AG20443 (cell line): ENCODE data around the gene OR11A1.

Source experiments
- DNase-seq: peaks from one replicate; pipeline ENCODE4 v3.0.0; 2012; ENCODE audit warnings: low spot score, mixed read lengths

The OR11A1 gene

GRCh38 chr6:29456971-29457370, at the start of gene OR11A1, which contains the start of gene OR2H1:
Gene OR11A1 (minus strand): TSS chr6:29457071. CDS start chr6:29427641, 29,430 bp downstream.
Gene OR2H1 (plus strand): TSS chr6:29457155. CDS start chr6:29461770, 4,615 bp downstream.
- DNase-seq, result no peak

- DNase-seq, result no peak
Observed at GRCh38 chr6:29506446-29507067, 49.7 kb upstream of the OR11A1 start.

GRCh38 chr6:29505808-29506207, 48.9 kb upstream of the OR11A1 start:
- DNase-seq, result no peak

GRCh38 chr6:29504961-29505360, 48.1 kb upstream of the OR11A1 start:
- no peak for DNase-seq

GRCh38 chr6:29502597-29502996, 45.7 kb upstream of the OR11A1 start:
- DNase-seq, result no peak

- no peak for DNase-seq
Observed at GRCh38 chr6:29502181-29502580, 45.3 kb upstream of the OR11A1 start.

GRCh38 chr6:29501106-29501505, 44.2 kb upstream of the OR11A1 start:
- DNase-seq, result no peak

GRCh38 chr6:29500594-29500993, 43.7 kb upstream of the OR11A1 start:
- DNase-seq, result no peak

GRCh38 chr6:29499704-29500103, 42.8 kb upstream of the OR11A1 start:
- DNase-seq, result no peak

- DNase-seq, result no peak
Observed at GRCh38 chr6:29496961-29497360, 40.1 kb upstream of the OR11A1 start.

- no peak for DNase-seq
Observed at GRCh38 chr6:29495571-29495970, 38.7 kb upstream of the OR11A1 start.

GRCh38 chr6:29494131-29494530, 37.3 kb upstream of the OR11A1 start:
- no peak for DNase-seq

GRCh38 chr6:29493261-29493660, 36.4 kb upstream of the OR11A1 start:
- DNase-seq, result no peak

- DNase-seq, result no peak
Observed at GRCh38 chr6:29491574-29491973, 34.7 kb upstream of the OR11A1 start.

- DNase-seq, result no peak
Observed at GRCh38 chr6:29490552-29490951, 33.7 kb upstream of the OR11A1 start.

- no peak for DNase-seq
Observed at GRCh38 chr6:29490055-29490454, 33.2 kb upstream of the OR11A1 start.

GRCh38 chr6:29489286-29489685, 32.4 kb upstream of the OR11A1 start:
- no peak for DNase-seq

- DNase-seq, result no peak
Observed at GRCh38 chr6:29488874-29489273, 32.0 kb upstream of the OR11A1 start.

GRCh38 chr6:29487660-29488059, 30.8 kb upstream of the OR11A1 start, which contains the start of gene MAS1L:
Gene MAS1L (minus strand): TSS chr6:29487956. CDS start chr6:29487902, 54 bp downstream.
- DNase-seq, result no peak

GRCh38 chr6:29487131-29487530, 30.3 kb upstream of the OR11A1 start:
- no peak for DNase-seq

GRCh38 chr6:29486577-29486976, 29.7 kb upstream of the OR11A1 start:
- no peak for DNase-seq

- DNase-seq, result no peak
Observed at GRCh38 chr6:29483735-29484134, 26.9 kb upstream of the OR11A1 start.

GRCh38 chr6:29483186-29483585, 26.3 kb upstream of the OR11A1 start:
- no peak for DNase-seq

GRCh38 chr6:29479560-29479959, 22.7 kb upstream of the OR11A1 start:
- DNase-seq, result no peak
